GM10248 (cell line): Measurements from ENCODE around the gene IFT80.

Experiments used
- CTCF ChIA-PET: fragments of 300-600 bp; sonication (Branson Sonifier 250); formaldehyde crosslinking; extraction: SDS; loops from one replicate; lab custom pipeline; 2021; ENCODE audit warnings: antibody characterized with exemption; lab: Yijun Ruan, JAX
- POLR2A ChIA-PET: fragments of 350-650 bp; sonication (Branson Sonifier 250); formaldehyde crosslinking; extraction: SDS; loops from one replicate; lab custom pipeline; 2020; ENCODE audit warnings: antibody characterized with exemption; lab: Yijun Ruan, JAX
- DNase-seq: peaks from one replicate; pipeline ENCODE4 v3.0.0; 2012; ENCODE audit errors: extremely low spot score
- TF ChIP-seq, protein P1 (sequence below): IDR thresholded peaks from 2 replicates; pipeline ENCODE4 v1.5.1; 2012; ENCODE audit warnings: mild to moderate bottlenecking, low read depth; ENCODE audit errors: extremely low read depth, missing control alignments, control extremely low read depth

IFT80 gene

DNA sequence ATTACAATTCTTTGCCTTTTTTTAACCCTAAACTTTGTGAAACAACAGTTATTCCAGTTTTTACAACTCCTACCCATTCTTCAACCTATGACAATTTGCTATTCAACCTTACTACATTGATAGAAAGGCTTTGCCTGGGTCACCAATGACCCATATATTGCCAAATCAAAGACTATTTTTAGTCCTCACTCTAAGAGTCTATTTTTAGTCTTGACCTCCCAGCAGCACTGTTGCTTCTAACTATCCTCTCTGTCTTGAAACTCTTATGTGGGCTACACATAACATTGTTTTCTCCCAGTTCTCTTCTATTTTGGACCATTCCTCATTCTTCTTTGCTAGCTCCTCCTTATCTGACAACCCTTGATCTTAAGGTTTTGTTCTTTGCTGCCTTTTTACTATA, 102.4 kb downstream of the IFT80 start:
- POLR2A ChIA-PET: no interaction called here
- CTCF ChIA-PET: no interaction called here
- TF ChIP-seq, protein P1, sequence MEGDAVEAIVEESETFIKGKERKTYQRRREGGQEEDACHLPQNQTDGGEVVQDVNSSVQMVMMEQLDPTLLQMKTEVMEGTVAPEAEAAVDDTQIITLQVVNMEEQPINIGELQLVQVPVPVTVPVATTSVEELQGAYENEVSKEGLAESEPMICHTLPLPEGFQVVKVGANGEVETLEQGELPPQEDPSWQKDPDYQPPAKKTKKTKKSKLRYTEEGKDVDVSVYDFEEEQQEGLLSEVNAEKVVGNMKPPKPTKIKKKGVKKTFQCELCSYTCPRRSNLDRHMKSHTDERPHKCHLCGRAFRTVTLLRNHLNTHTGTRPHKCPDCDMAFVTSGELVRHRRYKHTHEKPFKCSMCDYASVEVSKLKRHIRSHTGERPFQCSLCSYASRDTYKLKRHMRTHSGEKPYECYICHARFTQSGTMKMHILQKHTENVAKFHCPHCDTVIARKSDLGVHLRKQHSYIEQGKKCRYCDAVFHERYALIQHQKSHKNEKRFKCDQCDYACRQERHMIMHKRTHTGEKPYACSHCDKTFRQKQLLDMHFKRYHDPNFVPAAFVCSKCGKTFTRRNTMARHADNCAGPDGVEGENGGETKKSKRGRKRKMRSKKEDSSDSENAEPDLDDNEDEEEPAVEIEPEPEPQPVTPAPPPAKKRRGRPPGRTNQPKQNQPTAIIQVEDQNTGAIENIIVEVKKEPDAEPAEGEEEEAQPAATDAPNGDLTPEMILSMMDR: no peak

DNA sequence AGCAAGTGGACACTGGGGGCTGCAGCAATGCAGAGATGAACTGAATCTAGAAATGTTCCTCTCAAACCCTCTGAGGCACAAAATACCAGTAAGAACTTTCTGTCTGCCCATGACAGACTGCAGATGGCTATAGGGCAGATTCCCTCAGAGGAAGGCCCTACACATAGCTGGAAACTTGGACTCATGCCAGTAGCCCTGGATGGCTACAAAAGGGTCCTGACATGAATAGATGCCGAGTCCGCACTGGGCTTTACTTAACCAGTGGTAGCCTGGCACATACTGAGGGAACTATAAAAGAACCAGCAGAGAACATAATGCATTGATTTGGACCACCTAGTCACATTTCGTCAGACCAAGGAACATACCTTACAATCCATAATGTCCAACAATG, 107.1 kb downstream of the IFT80 start:
- POLR2A ChIA-PET: no interaction called here
- TF ChIP-seq, protein P1: no peak
- DNase-seq: no peak
- CTCF ChIA-PET: no interaction called here

More for the DNA sequence above, 102.4 kb downstream of the IFT80 start:
- DNase-seq: no peak

DNA sequence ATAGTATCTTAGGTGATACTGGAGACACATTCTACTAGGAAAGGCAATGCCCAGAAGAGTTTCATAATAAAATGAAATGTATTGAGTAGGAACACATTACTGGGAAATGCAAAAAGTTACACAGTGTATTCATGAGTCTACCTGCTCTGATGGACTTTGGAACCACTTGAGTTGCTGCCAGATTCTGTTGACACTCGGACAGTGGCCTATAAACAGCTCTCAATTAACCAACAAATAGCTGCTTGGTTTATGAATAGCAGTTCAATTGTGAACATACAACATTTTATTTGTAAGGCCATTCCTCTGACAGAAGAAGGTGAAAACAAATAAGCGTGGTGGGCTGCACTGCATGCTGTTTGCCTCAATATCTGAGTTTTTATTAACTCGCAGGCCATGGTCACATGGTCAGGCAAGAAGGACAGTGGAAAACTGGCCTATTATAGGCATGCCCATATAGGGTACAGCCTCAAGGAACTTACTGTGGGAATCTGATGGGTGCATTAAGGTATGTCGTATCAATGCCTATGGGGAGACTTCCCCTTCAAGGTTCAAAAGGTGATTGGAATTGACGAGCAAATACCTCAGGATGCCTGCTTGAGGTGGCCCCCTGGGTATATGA, 107.6 kb downstream of the IFT80 start:
- POLR2A ChIA-PET: no interaction called here
- TF ChIP-seq, protein P1: no peak
- no peak for DNase-seq
- CTCF ChIA-PET: interaction anchor here (1.3 kb wide), 2 partner anchors 11 to 24 kb away, joined by 3 to 5 read pairs; no protein-coding TSS in a partner anchor

DNA sequence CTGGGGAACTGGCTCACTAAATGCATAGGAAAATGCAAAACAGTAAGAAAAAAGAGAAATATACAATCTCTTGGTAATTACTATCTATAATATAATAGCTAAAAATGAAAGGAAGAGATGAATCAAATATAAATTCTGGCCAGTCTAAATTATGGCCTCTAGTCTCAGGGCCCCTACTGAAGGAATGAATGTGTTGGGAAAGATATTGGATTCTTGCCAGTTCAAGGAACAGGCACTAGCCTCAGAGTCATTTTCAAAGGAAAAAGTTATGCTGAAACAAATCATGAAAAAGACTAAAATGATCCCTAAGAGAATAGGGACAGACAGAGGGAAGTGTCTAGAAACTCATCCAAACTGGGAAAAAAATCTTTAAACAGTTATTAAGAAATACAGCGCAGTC, 111.4 kb downstream of the IFT80 start:
- POLR2A ChIA-PET: no interaction called here
- CTCF ChIA-PET: interaction anchor here (1.4 kb wide), 1 partner anchor 10 kb away, joined by 4 read pairs; no protein-coding TSS in a partner anchor
- DNase-seq: no peak
- TF ChIP-seq, protein P1: no peak

DNA sequence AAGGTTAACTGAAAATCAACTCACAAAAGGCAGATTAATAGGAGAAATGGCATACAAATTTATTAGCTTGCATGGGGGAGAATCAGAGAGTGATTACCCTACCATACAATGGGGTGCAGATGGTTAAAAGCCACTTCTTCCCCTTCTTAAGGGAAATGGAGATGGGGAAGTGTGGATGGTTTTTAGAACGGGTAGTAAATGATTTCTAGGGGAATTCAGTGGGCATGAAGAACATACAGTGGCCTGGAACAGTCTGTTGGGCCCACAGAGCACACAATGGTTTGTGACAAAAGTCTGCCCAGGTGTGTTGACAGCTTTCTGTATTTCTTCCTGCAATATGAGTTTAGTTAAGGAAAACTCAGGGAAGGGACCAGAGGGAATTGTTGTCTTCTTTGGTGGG, 112.8 kb downstream of the IFT80 start:
- TF ChIP-seq, protein P1: no peak
- DNase-seq: no peak
- ChIA-PET CTCF (interaction anchor here (1.2 kb wide), 1 partner anchor 30 kb away, joined by 3 read pairs; no protein-coding TSS in a partner anchor), POLR2A (no interaction called here)

DNA sequence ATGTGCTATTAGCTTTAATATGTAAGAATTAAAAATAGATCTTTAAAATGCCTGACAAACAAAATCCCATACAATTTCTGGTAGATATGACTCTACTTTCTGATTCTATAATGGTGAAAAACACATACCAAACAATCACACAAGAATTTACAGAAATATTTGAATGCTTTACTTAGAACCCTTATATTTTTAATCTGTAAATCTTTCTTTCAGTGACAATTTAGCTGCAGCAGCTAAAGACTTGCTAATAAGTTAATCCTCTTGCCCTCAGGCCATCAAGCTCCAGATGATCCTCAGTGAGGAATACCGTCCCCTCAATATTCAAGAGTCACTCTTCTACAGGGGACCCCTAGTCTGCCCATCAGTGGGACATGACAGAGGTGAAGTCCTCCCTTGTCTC, 118.2 kb downstream of the IFT80 start:
- POLR2A ChIA-PET: no interaction called here
- DNase-seq: no peak
- TF ChIP-seq, protein P1: no peak
- CTCF ChIA-PET: interaction anchor here (1.1 to 1.9 kb wide), 5 partner anchors 10 to 248 kb away, joined by 3 to 5 read pairs (median 5); no protein-coding TSS in a partner anchor
